Fibroblast of the conjunctiva (primary cell): Measurements from ENCODE around the gene POLE4.

Source experiments
- DNase-seq: peaks from one replicate; pipeline ENCODE4 v3.0.0-alpha.2; 2010; ENCODE audit warnings: low read depth

POLE4 gene

GRCh38 chr2:74958274-74959105, at the start of gene POLE4:
POLE4 (plus strand) TSS chr2:74958643; CDS start chr2:74958680, 37 bp downstream.
- peak; percentile 74 for DNase-seq

GRCh38 chr2:74908748-74909444, 49.5 kb upstream of the POLE4 start:
- no peak for DNase-seq

- no peak for DNase-seq
Observed at GRCh38 chr2:74910245-74910644, 48.2 kb upstream of the POLE4 start.

GRCh38 chr2:74911061-74911460, 47.4 kb upstream of the POLE4 start:
- DNase-seq: no peak

GRCh38 chr2:74915743-74916142, 42.7 kb upstream of the POLE4 start:
- no peak for DNase-seq

- no peak for DNase-seq
Observed at GRCh38 chr2:74916394-74916793, 42.0 kb upstream of the POLE4 start.

GRCh38 chr2:74917702-74918619, 40.5 kb upstream of the POLE4 start:
- peak; percentile 36 for DNase-seq

GRCh38 chr2:74919827-74920226, 38.6 kb upstream of the POLE4 start:
- peak; percentile 30 for DNase-seq

- DNase-seq: no peak
Observed at GRCh38 chr2:74921236-74921736, 37.2 kb upstream of the POLE4 start.

- no peak for DNase-seq
Observed at GRCh38 chr2:74922592-74923227, 35.7 kb upstream of the POLE4 start.

- no peak for DNase-seq
Observed at GRCh38 chr2:74924463-74925265, 33.8 kb upstream of the POLE4 start.

- DNase-seq: no peak
Observed at GRCh38 chr2:74925361-74925786, 33.1 kb upstream of the POLE4 start.

GRCh38 chr2:74927621-74928020, 30.8 kb upstream of the POLE4 start:
- no peak for DNase-seq

GRCh38 chr2:74930811-74931486, 27.5 kb upstream of the POLE4 start:
- DNase-seq: no peak

GRCh38 chr2:74931940-74932339, 26.5 kb upstream of the POLE4 start:
- no peak for DNase-seq

- no peak for DNase-seq
Observed at GRCh38 chr2:74935975-74936391, 22.5 kb upstream of the POLE4 start.

- DNase-seq: no peak
Observed at GRCh38 chr2:74937221-74937880, 21.1 kb upstream of the POLE4 start.

GRCh38 chr2:74938264-74938663, 20.2 kb upstream of the POLE4 start:
- no peak for DNase-seq
